Stimulated activated CD8-positive, alpha-beta memory T cell treated with anti-CD3 and anti-CD28 coated beads, Interleukin-7, amount 100 ng/mL, for 24 hours (primary cell): ENCODE data around the gene PYGM.

ENCODE experiments used
- DNase-seq: peaks from one replicate; pipeline ENCODE4 v3.0.0-alpha.2; 2020; ENCODE audit warnings: low read depth

The PYGM gene

DNA sequence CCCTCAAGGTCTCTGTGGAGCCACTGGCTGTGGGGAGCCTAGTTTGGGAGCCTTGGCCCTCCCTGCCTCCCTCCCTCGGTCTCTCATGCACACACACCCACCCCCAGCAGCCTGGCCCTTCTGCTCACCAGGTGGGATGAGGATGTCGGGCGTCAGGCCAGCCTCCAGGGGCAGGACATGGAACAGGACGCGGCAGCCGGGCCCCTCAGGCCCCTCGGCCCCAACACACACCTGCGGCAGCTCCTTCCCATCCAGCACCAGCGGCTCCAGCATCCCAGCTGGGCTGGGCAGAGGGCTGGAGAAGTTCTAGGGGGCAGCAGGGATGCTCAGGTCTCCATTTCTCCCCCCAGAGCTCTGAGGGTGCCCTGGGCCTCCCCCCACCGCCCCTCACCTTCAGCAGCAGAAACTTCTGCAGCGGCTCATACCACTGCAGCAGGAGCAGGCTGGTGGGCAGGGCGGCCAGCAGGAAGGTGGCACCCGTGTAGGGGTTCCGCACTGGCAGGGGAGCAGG, 32.1 kb upstream of the PYGM start:
- DNase-seq: no peak

- DNase-seq: no peak
Measured at GRCh38 chr11:64790205-64791095, 30.7 kb upstream of the PYGM start.

DNA sequence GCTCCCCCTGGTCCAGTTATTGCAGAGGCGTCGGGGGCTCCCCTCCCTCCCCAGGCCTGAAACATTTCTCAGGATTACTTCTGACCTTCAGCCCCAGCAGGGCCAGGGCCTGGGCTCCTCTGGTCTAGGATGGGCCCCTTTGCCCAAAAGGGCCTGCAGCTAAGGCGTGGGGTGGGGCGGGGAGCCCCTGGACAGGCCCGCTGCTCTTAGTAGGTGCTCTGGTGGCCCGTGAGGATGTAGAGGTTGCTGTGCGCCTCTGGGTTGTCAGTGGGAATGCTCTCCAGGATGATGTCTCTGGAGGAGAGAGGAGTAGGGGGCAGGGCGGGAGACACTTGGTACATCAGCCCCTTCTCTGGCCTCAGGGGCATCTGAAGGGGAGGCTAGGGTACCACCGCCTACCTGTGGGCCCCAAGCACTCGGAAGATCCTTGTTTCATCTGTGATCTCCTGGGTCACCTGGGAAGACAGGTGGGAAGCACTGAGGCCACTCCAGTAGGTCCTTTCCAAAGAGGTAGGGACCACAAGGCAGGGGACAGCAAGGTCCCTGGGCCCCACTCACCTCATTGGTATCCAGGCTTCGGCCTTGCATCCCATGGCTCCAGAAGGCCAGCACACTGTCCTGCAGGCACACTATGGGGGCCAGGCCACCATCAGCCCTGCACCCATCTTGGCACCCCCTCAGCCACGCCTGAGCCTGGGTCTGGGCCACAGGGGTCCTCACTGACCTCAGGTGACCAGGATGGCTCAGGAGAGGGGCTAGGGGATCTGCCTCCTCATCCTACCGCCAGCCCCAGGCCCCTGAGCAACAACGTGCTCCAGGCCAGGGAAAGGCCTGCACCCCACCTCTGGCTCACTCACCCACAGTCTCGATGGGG, 29.8 kb upstream of the PYGM start:
- DNase-seq: no peak

DNA sequence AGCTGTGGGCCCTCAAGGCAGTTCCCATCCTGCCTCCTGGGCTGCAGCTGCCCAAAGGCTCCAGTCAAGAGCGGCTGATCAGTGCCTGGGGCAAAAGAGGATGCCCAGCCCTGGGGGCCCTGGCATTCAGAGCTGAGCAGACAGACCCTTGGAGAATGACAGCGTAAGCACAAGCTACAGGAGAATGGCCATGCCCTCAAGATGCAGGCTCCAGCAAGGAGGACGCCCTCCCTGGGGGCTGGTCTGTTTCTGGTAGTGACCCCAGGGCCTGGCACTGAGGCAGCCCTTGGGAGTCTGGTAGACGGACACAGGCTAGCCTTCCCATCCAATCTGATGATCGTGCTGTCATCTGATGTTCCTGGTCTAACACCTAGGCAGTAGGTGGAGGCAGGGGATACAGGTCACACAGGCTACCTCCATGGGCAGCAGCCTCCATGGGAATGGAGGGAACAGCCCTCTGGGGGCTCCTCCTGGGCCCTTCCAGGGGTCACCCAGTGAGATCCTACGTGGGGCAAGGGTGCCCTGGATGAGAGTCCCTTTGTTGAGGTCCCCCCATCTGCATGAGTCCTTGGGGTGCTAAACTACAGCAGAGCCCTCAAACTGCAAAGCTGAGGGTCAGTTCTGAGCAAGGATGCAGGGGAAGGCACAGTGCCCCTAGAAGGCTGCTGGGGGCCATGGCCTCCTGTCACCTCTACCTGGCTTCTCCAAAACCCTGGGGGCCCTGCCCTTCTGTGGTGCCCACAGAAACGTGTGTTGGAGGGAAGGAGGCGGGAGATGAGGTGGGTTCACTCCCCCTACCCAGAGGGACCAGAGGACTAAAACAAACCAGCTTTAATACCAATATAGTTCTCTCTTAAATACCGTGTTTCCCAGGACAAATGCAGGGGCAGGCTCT, 28.8 kb upstream of the PYGM start:
- DNase-seq: no peak

DNA sequence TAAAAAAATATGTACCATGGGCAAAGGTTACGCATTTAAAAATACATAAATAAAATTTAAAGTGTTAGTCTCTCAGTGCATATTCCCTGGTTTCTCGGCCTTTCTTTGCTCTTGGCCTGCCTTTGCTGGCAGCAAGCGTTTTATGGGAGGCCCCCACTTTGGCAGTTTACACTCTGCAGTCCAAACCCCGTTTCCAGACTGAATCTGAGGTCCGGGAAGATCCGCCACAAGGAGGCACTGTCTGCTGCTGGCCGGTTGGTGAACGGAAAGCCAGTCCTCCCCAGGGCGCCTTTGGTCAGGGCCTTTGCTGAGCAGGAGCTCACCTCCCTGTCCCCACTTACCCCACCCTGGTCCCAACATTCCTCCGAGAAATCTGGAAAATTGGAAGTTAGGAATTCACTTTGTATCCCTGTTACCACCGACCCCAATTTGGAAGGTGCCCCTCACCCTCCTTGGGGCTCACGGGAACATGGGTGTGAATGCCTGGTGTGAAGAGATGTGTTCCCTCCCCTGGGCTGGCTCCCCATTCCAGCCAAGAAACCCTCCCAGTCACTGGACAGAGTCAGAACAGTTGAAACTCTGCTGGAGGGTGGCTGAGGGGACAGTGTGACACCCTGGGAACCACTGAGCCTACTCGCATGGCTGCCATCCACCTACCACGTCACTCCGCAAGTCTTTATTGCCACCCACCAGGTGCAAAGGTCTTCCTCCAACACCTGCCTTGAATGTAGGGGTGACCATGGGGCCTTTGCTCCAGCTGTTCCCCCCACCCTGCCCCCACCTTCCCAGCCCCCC, 27.9 kb upstream of the PYGM start:
- DNase-seq: no peak

DNA sequence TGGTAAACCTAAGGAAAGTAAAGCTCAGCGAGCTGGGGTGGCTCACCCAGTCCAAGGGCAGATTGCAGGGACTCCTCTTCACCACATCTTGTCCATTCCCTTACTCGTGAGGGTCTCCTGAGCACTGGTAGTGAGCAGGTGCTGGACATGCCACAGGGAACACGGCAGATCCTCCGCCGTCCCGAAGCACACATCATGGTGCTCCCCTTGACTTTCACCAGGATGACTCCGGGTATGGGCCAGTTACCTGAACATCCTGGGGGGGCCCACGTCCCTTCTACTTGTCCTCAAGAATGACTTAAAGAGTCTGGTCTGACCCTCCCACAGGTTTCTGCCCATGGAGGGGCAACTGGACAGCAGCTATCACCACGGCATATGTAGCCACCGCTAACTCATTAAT, 26.5 kb upstream of the PYGM start:
- DNase-seq: no peak

- DNase-seq: no peak
Measured at GRCh38 chr11:64784813-64785581, 25.2 kb upstream of the PYGM start.

GRCh38 chr11:64778473-64779298, 18.9 kb upstream of the PYGM start, which contains the start of gene SF1:
Gene SF1 (minus strand): TSS chr11:64778542. CDS start chr11:64778392, 150 bp downstream.
- DNase-seq: peak; percentile 94

GRCh38 chr11:64778223-64778472, 18.4 kb upstream of the PYGM start:
- no peak for DNase-seq

DNA sequence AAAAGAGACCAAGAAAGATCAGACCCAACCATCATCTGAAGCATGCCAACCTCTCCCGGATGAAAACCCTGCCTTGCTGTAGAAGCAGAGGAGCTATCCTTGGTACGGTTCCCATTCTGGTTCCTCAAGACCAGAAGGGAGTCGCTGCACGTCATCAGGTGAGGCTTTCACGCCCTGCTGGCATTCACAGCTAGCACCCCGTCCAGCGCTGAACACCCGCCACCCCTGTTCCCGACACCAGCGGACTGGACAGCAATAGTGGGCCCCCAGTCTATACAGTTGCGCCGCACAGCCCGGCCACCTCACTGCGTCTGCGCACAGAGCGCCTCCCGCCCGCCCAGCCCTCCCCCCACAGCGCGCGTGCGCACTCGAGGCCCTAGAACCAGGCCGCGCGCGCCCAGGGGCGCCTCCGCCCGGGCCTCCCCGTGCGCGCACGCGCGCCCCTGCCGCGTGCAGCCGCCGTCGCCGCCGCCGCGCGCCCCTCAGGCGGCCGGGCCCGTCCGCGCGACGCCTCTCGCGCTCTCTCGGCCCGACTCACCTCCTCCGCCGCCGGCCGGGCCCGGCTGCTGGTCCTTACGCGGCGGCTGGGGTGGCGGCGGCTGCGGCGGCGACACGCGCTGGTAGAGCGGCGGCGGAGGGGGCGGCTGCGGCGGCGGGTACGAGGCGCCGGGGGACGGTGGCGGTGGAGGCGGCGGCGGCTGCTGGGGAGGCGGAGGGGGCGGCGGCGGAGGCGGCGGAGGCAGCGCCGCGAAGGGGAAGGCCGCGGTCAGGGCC, 17.9 kb upstream of the PYGM start:
- DNase-seq: peak; percentile 54

GRCh38 chr11:64776875-64777274, 17.1 kb upstream of the PYGM start:
- no peak for DNase-seq

DNA sequence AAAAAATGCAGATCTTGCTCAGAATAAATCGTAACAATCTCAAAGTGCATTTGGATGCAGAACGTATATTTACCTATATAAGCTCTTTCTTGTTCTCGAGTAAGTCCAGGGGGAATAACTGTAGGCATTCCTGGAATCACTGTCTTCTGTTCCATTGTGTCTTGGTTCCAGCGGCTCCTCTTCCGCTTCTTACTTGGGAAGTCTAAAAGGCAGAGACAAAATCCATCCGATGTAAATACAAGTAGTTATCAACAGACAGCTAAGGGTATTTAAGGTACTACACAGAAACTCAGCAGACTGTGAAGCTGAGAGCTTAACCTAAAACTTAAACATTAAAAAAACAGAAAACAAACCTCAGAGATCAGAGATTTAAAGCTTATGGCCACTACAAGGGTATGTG, 16.7 kb upstream of the PYGM start:
- DNase-seq: no peak

- no peak for DNase-seq
Measured at GRCh38 chr11:64774144-64774543, 14.4 kb upstream of the PYGM start.

DNA sequence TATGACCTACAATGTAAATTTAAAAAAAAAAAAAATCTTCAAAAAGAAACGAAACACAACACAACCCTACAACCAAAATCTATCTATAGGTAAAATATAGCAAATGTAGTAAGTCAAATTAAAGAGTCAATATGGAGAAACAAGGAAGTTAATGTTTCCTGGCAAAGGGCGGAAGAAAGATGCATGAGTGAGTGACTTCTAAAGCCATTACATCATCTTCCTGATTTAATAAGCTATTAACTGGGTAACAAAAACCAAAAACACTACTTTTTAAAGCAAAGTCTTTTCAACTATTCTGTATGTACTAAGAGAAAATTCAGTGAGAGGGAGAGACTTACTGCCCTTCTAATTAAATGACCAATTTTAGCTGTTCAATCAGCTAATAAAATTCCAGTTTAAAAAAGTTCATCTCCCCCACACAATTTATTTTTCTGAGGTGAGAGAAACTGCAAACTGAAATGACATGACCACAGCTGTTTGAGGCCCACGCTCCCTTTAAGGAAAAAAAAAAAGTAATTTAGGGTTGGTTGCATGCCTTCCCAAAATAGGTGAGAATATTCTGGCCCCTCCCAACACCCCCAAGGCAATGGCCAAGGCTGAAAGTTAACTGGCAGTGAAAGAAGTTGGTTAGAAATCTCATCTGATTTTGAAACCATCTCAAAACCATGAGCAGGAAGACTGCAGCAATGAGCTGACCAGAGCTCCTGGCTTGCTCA, 12.7 kb upstream of the PYGM start:
- no peak for DNase-seq

GRCh38 chr11:64771861-64772260, 12.1 kb upstream of the PYGM start:
- no peak for DNase-seq

DNA sequence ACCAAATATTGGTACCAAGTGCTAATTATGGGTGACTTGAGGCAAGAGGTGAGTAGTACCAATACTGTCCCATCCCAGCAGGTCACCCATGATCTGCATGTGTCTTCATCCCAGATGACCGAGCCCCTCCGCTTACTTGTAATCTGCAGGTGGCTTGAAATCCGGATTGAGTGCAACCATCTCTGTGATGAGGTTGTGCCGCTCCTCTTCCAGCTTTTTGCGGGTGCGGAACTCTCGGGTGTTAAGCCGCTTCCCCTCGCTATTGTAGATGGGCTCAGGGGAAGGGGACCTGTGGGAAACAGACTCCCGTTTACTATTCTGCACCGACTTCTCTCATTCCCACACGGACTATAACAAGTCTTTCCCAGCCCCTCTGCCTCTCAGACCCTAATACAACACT, 10.3 kb upstream of the PYGM start:
- DNase-seq: no peak

DNA sequence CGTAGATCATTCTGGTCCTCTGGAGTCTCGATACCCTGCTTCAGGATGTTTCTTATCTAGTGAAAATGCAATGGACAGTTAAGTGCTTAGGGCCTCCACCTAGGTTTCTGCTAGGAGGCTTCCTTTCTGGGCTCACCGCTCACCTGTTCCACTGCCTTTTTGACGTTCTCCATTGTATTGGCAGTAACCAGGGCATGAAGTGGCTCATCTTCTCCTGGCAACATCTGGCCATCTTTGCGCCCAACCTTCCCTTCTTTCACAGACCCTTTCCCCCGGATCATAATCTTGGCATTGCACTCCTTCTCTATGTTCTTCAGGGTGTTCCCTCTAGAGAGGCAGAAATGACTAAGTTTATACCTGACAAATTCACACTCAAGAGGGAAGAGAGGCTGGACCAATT, 9.5 kb upstream of the PYGM start:
- DNase-seq: no peak

DNA sequence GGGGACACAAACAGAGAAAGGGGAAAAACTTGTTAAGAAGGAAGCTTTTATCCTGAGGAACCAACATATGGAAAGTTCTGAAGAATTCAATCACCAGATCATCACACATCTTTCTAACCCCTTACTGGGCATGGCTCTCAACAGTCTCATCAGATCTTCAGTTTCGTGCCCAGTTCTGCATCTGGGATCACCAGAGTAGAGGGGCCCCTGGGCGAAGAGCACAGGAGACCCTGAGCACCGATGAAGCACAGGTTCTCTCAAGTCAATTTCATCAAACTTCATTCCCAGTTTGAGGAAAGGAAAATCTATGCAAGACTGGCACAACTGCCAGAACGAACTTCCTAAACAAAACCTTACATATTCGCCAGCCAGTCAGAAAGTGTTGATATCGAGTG, 8.5 kb upstream of the PYGM start:
- DNase-seq: no peak
